H1 (cell line): ENCODE results near the gene CCDC191. TPM values are rescaled to one million over a fixed set of nuclear protein-coding genes. Genes with fewer than 3 reads are reported as not detected.

Experiments
- BACH1 ChIP-seq: IDR thresholded peaks from 2 replicates; pipeline ENCODE4 v1.6.1; 2012; ENCODE audit warnings: low read length, improper control_type of control experiment
- CBX5 ChIP-seq: fragments of 300-800, 300-1000 bp; sonication (generic); IDR thresholded peaks from 2 replicates; pipeline ENCODE4 v1.7.1; 2016; ENCODE audit warnings: antibody characterized with exemption, low read length, low read depth
- CHD2 ChIP-seq: IDR thresholded peaks from 2 replicates; pipeline ENCODE4 v1.6.1; 2012; ENCODE audit warnings: low read length, improper control_type of control experiment
- CHD7 ChIP-seq: fragments of 300-600 bp; sonication (generic); IDR thresholded peaks from 2 replicates; pipeline ENCODE4 v1.7.1; 2012; ENCODE audit warnings: low read length, moderate library complexity, mild to moderate bottlenecking, inconsistent platforms; ENCODE audit not compliant: insufficient replicate concordance
- EP300 ChIP-seq, 2 experiments: IDR thresholded peaks; 1 replicate in 1 of 2; 2 replicates in 1 of 2; pipeline ENCODE4 v1.6.1; 2011 to 2012; ENCODE audit warnings: low read depth in 2 of 2, low read length in 2 of 2, mild to moderate bottlenecking in 2 of 2, borderline replicate concordance in 1 of 2, inconsistent platforms in 1 of 2, moderate library complexity in 1 of 2
- SRF ChIP-seq: IDR thresholded peaks from 2 replicates; pipeline ENCODE4 v1.6.1; 2011; ENCODE audit warnings: mild to moderate bottlenecking, low read depth, low read length, moderate library complexity
- YY1 ChIP-seq: IDR thresholded peaks from 2 replicates; pipeline ENCODE4 v1.6.1; 2011; ENCODE audit warnings: low read depth, mild to moderate bottlenecking, low read length
- polyA plus RNA-seq, 7 experiments: library from polyadenylated mRNA; depleted of rRNA in 3 of 7; stranded (reverse) in 5 of 7; unstranded in 2 of 7; fragments of >200 nt in 5 of 7; fragments of 200-250 nt in 2 of 7; gene quantifications; 1 replicate in 5 of 7; 2 replicates in 1 of 7; 4 replicates in 1 of 7; pipeline versions ENCODE4 v1.2.1 to v1.2.3, GENCODE V29; 2011 to 2013; ENCODE audit warnings: missing spikeins in 2 of 7, mixed read lengths in 2 of 7
- total RNA-seq: library from RNA; stranded (reverse); fragmentation: NEBNext Ultra II Directional; extraction: Animal tissue kit (Norgen Biotek cat#: 25700); gene quantifications from 2 replicates; pipeline ENCODE4 v1.2.1, GENCODE V29; 2021

Gene CCDC191
- total and polyA plus RNA-seq, 2 of the 8 experiments (the other 6 are each of a cell fraction or from before 2014, with no cell fraction given): 0.65 to 1.3 TPM

- TF ChIP-seq CHD7 (no peak), CHD2 (no peak), EP300 (IDR thresholded peaks at IDR 0.05; ENCODE audit: borderline replicate concordance in 1 of 2, low read depth in 2 of 2, low read length in 2 of 2) (no peak), BACH1 (no peak), YY1 (no peak), SRF (no peak), CBX5 (no peak)
- TF ChIP-seq, all 59 proteins: peak for 0
These were observed 30.9 kb downstream of the CCDC191 start (continued) for GRCh38 chr3:114025451-114025850.
